OCI-M2 (cell line): Measurements from ENCODE around the gene PPP2R3B.
"Not testable (repeated sequence)": the region's sequence is repeated elsewhere in the genome, so short reads cannot be mapped to it uniquely, and the experiment has no call there.

Experiments
- DNase-seq: peaks from one replicate; lab custom pipeline; 2025; ENCODE audit not compliant: unreplicated experiment; lab: John Stamatoyannopoulos, UW

Gene PPP2R3B

GRCh38 chrX:386768-387575 is at the start of gene PPP2R3B:
Gene PPP2R3B, minus strand, starts transcription at chrX:386907. Its CDS starts 216 bp downstream, at chrX:386691.
- no peak for DNase-seq

GRCh38 chrX:435536-436122 is 48.9 kb upstream of the PPP2R3B start:
- no peak for DNase-seq

GRCh38 chrX:434946-435345 is 48.2 kb upstream of the PPP2R3B start:
- DNase-seq, result no peak

GRCh38 chrX:433771-434170 is 47.1 kb upstream of the PPP2R3B start:
- DNase-seq, result no peak

- not testable (repeated sequence) for DNase-seq
These were observed 46.0 kb upstream of the PPP2R3B start for GRCh38 chrX:432666-433065.

GRCh38 chrX:431492-432111 is 44.9 kb upstream of the PPP2R3B start:
- DNase-seq, result no peak

- no peak for DNase-seq
These were observed 44.3 kb upstream of the PPP2R3B start for GRCh38 chrX:431056-431455.

GRCh38 chrX:429266-429825 is 42.6 kb upstream of the PPP2R3B start:
- no peak for DNase-seq

- no peak for DNase-seq
These were observed 41.4 kb upstream of the PPP2R3B start for GRCh38 chrX:427812-428725.

- no peak for DNase-seq
These were observed 40.2 kb upstream of the PPP2R3B start for GRCh38 chrX:426881-427280.

GRCh38 chrX:425056-425455 is 38.3 kb upstream of the PPP2R3B start:
- no peak for DNase-seq

- no peak for DNase-seq
These were observed 35.1 kb upstream of the PPP2R3B start for GRCh38 chrX:421646-422391.

- DNase-seq, result no peak
These were observed 34.0 kb upstream of the PPP2R3B start for GRCh38 chrX:420496-421223.

- no peak for DNase-seq
These were observed 32.4 kb upstream of the PPP2R3B start for GRCh38 chrX:418927-419729.

- DNase-seq, result not testable (repeated sequence)
These were observed 28.8 kb upstream of the PPP2R3B start for GRCh38 chrX:415498-415897.

GRCh38 chrX:413322-414201 is 26.9 kb upstream of the PPP2R3B start:
- DNase-seq, result no peak

GRCh38 chrX:410296-410695 is 23.6 kb upstream of the PPP2R3B start:
- DNase-seq, result no peak

- DNase-seq, result no peak
These were observed 18.4 kb upstream of the PPP2R3B start for GRCh38 chrX:405149-405548.
